ENCODE measurements around the gene EXOSC5. TPM values are rescaled to one million over a fixed set of nuclear protein-coding genes. Genes with fewer than 3 reads are reported as not detected.

EXOSC5 gene
- total and polyA plus RNA-seq, 3 experiments from 2014 or later, result 48.5 to 52.3 (median 49.5) TPM

DNA sequence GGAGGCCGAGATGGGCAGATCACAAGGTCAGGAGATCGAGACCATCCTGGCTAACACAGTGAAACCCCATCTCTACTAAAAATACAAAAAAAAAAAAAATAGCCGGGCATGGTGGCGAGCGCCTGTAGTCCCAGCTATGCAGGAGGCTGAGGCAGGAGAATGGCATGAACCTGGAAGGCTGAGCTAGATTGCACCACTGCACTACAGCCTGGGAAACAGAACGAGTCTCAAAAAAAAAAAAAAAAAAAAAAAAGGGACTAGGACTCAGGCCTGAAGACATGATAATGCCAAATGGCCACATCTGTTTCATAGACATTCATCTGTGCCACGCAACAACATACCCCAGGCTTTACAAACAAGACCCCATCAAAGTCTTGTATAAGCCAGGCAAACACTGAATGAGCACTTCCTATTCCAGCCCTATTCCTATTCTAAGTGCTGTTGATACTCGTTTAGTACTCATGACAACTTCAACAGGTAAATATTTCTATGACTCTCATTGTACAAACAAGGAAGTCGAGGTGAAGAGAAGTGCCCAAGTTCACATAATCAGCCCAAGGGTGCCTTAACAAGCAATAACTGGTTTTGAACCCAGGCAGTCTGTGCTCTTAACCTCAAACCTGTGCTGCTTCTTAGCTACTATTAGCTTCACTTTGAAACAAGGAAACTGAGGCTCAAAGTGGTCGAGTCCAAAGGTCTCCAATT, 34.9 kb downstream of the EXOSC5 start:
- CTCF ChIA-PET, result interaction anchor here (2.9 to 4.4 kb wide), 2 partner anchors 9 to 35 kb away, joined by 9 to 63 read pairs; partner anchors contain the start of gene TGFB1
- Mint-ChIP-seq H3K4me1 (peaks cover 34 to 54% (median 40%) of the 10 kb centered on the region in 3 donors), H3K27me3 (peaks cover 0 to 2% of the 10 kb centered on the region in 2 donors), H3K9me3 (no peaks in the 10 kb centered on the region), H3K27ac (peak overlapping the region in 7 of 8 donors; percentile 56 to 100 (median 99)), H3K36me3 (peaks cover 0 to 12% (median 1%) of the 10 kb centered on the region in 3 donors), H3K4me3 (peak overlapping the region; percentile 49 to 98 (median 97))
- POLR2A ChIA-PET, result interaction anchor here (5.1 kb wide), 1 partner anchor 10 kb away, joined by 111 read pairs; the partner anchor contains the start of gene TGFB1
- H3K36me3 ChIP-seq (ENCODE audit: insufficient read depth, low read length), result no peaks in the 10 kb centered on the region
- H3K27ac ChIP-seq (ENCODE audit: low read depth, low read length), result no peak overlapping the region
- H3K27me3 ChIP-seq (ENCODE audit: insufficient read depth, low read length, poor library complexity, severe bottlenecking), result no peaks in the 10 kb centered on the region
- no peaks in the 10 kb centered on the region for H3K9me3 ChIP-seq (ENCODE audit: low read length)
- H3K4me3 ChIP-seq (ENCODE audit: low read length), result no peak overlapping the region
- DNase-seq, result no peak
- peaks cover 37% of the 10 kb centered on the region for H3K4me1 ChIP-seq (ENCODE audit: insufficient read depth, low read length)

DNA sequence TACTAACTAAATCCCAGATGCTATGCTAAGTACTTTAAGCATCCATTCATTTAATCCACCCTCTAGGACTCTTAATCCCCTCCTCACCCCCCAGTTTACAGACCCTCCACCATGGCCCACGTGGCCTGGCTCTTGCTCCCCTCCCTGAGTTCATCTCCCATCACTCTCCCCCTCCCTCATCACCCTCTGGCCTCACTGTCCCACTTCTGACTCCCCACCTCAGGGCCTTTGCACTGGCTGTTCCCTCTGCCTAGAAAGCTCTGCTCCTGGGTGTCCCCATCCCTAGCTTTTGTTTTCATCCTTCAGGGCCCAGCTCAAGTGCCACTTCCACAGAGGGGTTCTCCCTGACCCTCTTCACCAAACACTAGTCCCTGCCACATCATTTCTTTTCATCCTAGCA, 37.4 kb downstream of the EXOSC5 start:
- H3K36me3 ChIP-seq (ENCODE audit: insufficient read depth, low read length), result no peaks in the 10 kb centered on the region
- no peaks in the 10 kb centered on the region for H3K27me3 ChIP-seq (ENCODE audit: insufficient read depth, low read length, poor library complexity, severe bottlenecking)
- no peaks in the 10 kb centered on the region for H3K9me3 Mint-ChIP-seq
- peak overlapping the region in 2 of 8 donors; percentile 41 to 77 for H3K27ac Mint-ChIP-seq
- H3K4me3 ChIP-seq (ENCODE audit: low read length), result no peak overlapping the region
- ChIA-PET POLR2A (no interaction called here), CTCF (interaction anchor here (1.2 to 1.5 kb wide), 2 partner anchors 8 to 52 kb away, joined by 4 read pairs; no protein-coding TSS in a partner anchor)
- no peak for DNase-seq
- peaks cover 0 to 13% (median 1%) of the 10 kb centered on the region in 3 donors for H3K36me3 Mint-ChIP-seq
- H3K4me1 ChIP-seq (ENCODE audit: insufficient read depth, low read length), result peaks cover 60% of the 10 kb centered on the region
- no peak overlapping the region for H3K27ac ChIP-seq (ENCODE audit: low read depth, low read length)
- H3K27me3 Mint-ChIP-seq, result peaks cover 0 to 5% of the 10 kb centered on the region in 2 donors
- H3K4me3 Mint-ChIP-seq, result no peak overlapping the region
- H3K4me1 Mint-ChIP-seq, result peaks cover 54 to 69% (median 60%) of the 10 kb centered on the region in 3 donors
- H3K9me3 ChIP-seq (ENCODE audit: low read length), result no peaks in the 10 kb centered on the region

DNA sequence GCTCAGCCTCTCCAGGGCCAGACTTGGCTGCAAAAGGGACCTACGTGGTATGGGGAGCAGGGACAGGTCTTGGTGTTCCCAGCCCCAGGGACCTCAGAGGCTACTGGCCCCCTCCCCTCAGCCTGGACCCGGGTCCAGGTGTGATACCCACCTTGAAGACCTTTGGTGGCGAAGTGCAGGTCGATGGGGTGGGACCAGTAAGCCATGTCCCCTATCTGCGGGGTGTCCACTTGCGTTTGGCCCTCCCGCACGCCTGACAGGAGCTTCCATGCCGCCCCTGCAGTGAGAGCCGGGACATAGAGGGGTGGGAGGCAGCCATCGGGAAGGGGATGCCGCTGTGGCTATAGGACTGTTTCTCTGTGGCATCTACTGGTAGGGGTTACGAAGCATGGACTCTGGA, 39.4 kb downstream of the EXOSC5 start:
- no peaks in the 10 kb centered on the region for H3K36me3 ChIP-seq (ENCODE audit: insufficient read depth, low read length)
- DNase-seq, result no peak
- CTCF ChIA-PET, result interaction anchor here (0.6 to 1.2 kb wide), 4 partner anchors 12 to 95 kb away, joined by 3 to 4 read pairs (median 3); no protein-coding TSS in a partner anchor
- Mint-ChIP-seq H3K9me3 (peaks cover 0 to 2% (median 0%) of the 10 kb centered on the region in 5 donors), H3K4me3 (peak overlapping the region; percentile 31 to 65 (median 43)), H3K36me3 (peaks cover 0 to 13% (median 0%) of the 10 kb centered on the region in 3 donors), H3K27me3 (peaks cover 0 to 5% of the 10 kb centered on the region in 2 donors), H3K4me1 (peaks cover 42 to 53% (median 50%) of the 10 kb centered on the region in 3 donors), H3K27ac (peak overlapping the region in 6 of 8 donors; percentile 71 to 95 (median 90))
- POLR2A ChIA-PET, result no interaction called here
- no peak overlapping the region for H3K27ac ChIP-seq (ENCODE audit: low read depth, low read length)
- H3K9me3 ChIP-seq (ENCODE audit: low read length), result no peaks in the 10 kb centered on the region
- H3K27me3 ChIP-seq (ENCODE audit: insufficient read depth, low read length, poor library complexity, severe bottlenecking), result no peaks in the 10 kb centered on the region
- peaks cover 54% of the 10 kb centered on the region for H3K4me1 ChIP-seq (ENCODE audit: insufficient read depth, low read length)
- no peak overlapping the region for H3K4me3 ChIP-seq (ENCODE audit: low read length)

DNA sequence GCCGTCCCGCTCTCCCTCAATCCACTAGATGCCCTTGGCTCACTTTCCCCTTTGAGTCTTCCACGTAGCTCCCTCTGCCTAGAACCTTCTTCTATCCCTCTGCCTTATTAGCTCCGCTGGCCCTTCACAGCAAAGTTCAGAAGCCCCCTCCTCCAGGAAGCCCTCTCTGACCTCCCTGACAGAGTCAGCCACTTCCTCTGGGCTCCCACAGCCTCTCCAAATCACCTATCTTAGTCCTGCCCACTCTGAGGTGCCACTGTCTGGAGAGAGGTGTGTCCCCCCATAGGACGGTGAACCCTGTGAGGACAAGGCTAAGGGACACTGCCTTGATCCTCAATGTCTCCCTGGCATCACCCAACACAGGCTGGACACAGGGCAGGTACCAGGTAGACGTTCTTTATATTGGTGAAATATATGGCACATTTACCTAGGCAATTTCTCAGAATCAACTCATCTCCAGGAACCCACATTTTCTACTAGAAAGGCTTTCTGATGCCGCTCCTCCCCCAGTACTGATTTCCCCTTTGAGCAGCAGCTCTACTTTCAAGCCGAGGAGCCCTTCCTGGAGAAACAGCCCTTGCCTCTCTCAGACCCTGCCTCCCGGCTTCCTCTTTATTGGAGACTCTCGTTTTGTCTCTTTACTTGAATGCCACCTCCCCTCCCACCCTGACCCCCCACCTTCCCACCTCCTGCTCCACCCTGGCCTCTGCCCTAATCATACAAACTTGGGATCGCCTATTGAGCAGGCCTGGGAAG, 40.0 kb downstream of the EXOSC5 start:
- peaks cover 0 to 11% (median 0%) of the 10 kb centered on the region in 3 donors for H3K36me3 Mint-ChIP-seq
- peak overlapping the region; percentile 53 for H3K4me3 ChIP-seq (ENCODE audit: low read length)
- H3K4me1 ChIP-seq (ENCODE audit: insufficient read depth, low read length), result peaks cover 52% of the 10 kb centered on the region
- ChIA-PET CTCF (interaction anchor here (0.8 to 1.2 kb wide), 3 partner anchors 15 to 95 kb away, joined by 3 to 4 read pairs (median 3); no protein-coding TSS in a partner anchor), POLR2A (interaction anchor here (0.7 to 9.4 kb wide), 3 partner anchors 6 to 30 kb away, joined by 3 to 111 read pairs (median 3); partner anchors contain the start of gene B9D2)
- H3K36me3 ChIP-seq (ENCODE audit: insufficient read depth, low read length), result no peaks in the 10 kb centered on the region
- peak overlapping the region; percentile 84 to 95 (median 90) for H3K27ac Mint-ChIP-seq
- H3K9me3 ChIP-seq (ENCODE audit: low read length), result no peaks in the 10 kb centered on the region
- no peaks in the 10 kb centered on the region for H3K27me3 ChIP-seq (ENCODE audit: insufficient read depth, low read length, poor library complexity, severe bottlenecking)
- peaks cover 37 to 47% (median 44%) of the 10 kb centered on the region in 3 donors for H3K4me1 Mint-ChIP-seq
- H3K4me3 Mint-ChIP-seq, result peak overlapping the region; percentile 43 to 78 (median 59)
- peak in 1 of 5 donors; percentile 50 for DNase-seq
- H3K27me3 Mint-ChIP-seq, result peaks cover 0 to 8% of the 10 kb centered on the region in 2 donors
- H3K9me3 Mint-ChIP-seq, result peaks cover 0 to 2% (median 0%) of the 10 kb centered on the region in 5 donors
- H3K27ac ChIP-seq (ENCODE audit: low read depth, low read length), result no peak overlapping the region

DNA sequence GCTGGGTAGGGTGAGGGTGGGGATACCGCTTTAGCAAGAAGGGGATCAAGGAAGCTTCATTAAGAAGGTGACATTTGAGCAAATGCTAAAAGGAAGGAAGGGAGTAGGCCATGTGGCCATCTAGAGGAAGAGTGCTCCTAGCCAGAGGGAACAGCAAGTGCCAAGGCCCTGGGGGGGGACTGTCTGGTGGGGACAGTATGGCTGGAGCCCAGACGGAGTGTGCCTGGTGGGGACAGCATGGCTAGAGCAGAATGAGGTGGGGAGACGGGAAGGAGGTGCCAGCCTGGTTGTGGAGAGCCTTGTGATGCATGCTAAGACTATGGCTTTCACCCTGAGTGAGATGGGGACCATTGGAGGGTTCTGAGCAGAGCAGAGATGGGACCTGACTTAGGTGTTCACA, 41.4 kb downstream of the EXOSC5 start:
- POLR2A ChIA-PET, result interaction anchor here (9.4 kb wide), 1 partner anchor 7 kb away, joined by 111 read pairs; the partner anchor contains the start of gene B9D2
- Mint-ChIP-seq H3K27ac (peak overlapping the region; percentile 86 to 95 (median 90)), H3K9me3 (peaks cover 0 to 4% (median 0%) of the 10 kb centered on the region in 5 donors), H3K36me3 (peaks cover 0 to 23% (median 2%) of the 10 kb centered on the region in 3 donors), H3K4me1 (peaks cover 39 to 51% (median 47%) of the 10 kb centered on the region in 3 donors), H3K4me3 (peak overlapping the region; percentile 38 to 83 (median 53)), H3K27me3 (peaks cover 0 to 14% of the 10 kb centered on the region in 2 donors)
- Histone ChIP-seq H3K4me1 (ENCODE audit: insufficient read depth, low read length) (peaks cover 51% of the 10 kb centered on the region), H3K4me3 (ENCODE audit: low read length) (no peak overlapping the region), H3K27ac (ENCODE audit: low read depth, low read length) (no peak overlapping the region), H3K36me3 (ENCODE audit: insufficient read depth, low read length) (no peaks in the 10 kb centered on the region), H3K9me3 (ENCODE audit: low read length) (no peaks in the 10 kb centered on the region), H3K27me3 (ENCODE audit: insufficient read depth, low read length, poor library complexity, severe bottlenecking) (no peaks in the 10 kb centered on the region)
- no peak for DNase-seq
- CTCF ChIA-PET, result interaction anchor here (1.2 to 5.6 kb wide), 5 partner anchors 9 to 152 kb away, joined by 3 to 63 read pairs (median 6); partner anchors contain the start of gene B9D2

DNA sequence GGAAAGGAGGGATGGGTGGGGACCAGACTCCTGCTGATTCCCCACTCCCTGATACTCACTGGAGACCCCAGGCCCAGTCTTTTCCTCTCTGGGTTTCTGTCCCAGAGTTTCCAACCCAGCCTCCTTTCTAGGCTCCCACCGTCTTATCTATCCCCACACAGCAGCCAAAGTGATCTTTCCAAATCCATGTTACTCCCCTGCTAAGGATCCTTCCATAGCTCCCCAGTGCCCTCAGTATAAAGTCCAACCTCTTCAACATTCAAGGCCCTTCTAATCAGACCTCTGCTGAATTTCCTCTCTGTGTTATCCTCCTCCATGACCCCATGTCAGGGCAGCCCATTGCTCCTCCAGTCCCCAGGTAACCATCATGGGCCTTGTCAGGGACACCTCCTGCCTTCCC, 42.1 kb downstream of the EXOSC5 start:
- Mint-ChIP-seq H3K36me3 (peaks cover 0 to 26% (median 3%) of the 10 kb centered on the region in 3 donors), H3K27me3 (peaks cover 0 to 14% of the 10 kb centered on the region in 2 donors), H3K27ac (peak overlapping the region; percentile 86 to 95 (median 90)), H3K4me1 (peaks cover 41 to 55% (median 54%) of the 10 kb centered on the region in 3 donors), H3K9me3 (peaks cover 0 to 4% (median 0%) of the 10 kb centered on the region in 5 donors), H3K4me3 (peak overlapping the region; percentile 15 to 83 (median 57))
- Histone ChIP-seq H3K27ac (ENCODE audit: low read depth, low read length) (no peak overlapping the region), H3K36me3 (ENCODE audit: insufficient read depth, low read length) (no peaks in the 10 kb centered on the region), H3K4me3 (ENCODE audit: low read length) (no peak overlapping the region), H3K27me3 (ENCODE audit: insufficient read depth, low read length, poor library complexity, severe bottlenecking) (no peaks in the 10 kb centered on the region), H3K4me1 (ENCODE audit: insufficient read depth, low read length) (peaks cover 59% of the 10 kb centered on the region), H3K9me3 (ENCODE audit: low read length) (no peaks in the 10 kb centered on the region)
- ChIA-PET CTCF (interaction anchor here (1.0 to 5.6 kb wide), 7 partner anchors 9 to 151 kb away, joined by 3 to 63 read pairs (median 4); partner anchors contain the start of genes B9D2 and HNRNPUL1), POLR2A (interaction anchor here (9.4 kb wide), 1 partner anchor 8 kb away, joined by 111 read pairs; the partner anchor contains the start of gene B9D2)
- no peak for DNase-seq

DNA sequence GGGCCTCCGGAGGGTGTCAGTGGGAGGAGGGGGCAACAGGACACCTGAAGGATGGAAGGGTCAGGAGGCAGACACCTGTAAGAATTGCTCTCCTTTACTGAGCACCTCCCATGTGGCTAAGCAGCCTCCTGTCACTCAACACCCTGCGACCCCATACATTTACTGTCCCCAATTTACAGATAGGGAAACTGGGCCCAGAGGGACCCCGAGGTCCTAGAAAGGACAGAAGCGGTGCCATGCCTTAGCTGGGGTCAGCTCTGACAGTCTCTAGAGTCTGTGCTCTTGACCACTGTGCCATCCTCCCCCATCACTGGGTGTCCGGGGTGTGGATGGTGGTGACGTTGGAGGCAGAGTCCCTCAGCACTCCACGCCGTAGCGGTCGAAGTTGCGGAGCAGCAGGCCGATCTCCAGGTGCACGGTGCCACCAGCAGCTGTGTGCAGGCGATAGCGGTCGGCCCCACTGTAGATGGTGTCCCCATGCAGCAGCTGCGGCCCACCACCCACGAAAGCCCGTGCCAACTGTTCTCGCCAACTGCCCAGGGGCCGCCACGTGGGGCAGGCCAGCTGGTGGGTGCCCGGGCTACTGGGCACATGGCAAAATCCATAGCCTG, 42.7 kb downstream of the EXOSC5 start:
- Histone ChIP-seq H3K36me3 (ENCODE audit: insufficient read depth, low read length) (no peaks in the 10 kb centered on the region), H3K9me3 (ENCODE audit: low read length) (no peaks in the 10 kb centered on the region), H3K4me1 (ENCODE audit: insufficient read depth, low read length) (peaks cover 65% of the 10 kb centered on the region), H3K27me3 (ENCODE audit: insufficient read depth, low read length, poor library complexity, severe bottlenecking) (no peaks in the 10 kb centered on the region), H3K4me3 (ENCODE audit: low read length) (peak overlapping the region; percentile 5), H3K27ac (ENCODE audit: low read depth, low read length) (peak overlapping the region; percentile 95)
- H3K27ac Mint-ChIP-seq, result peak overlapping the region; percentile 91 to 100 (median 97)
- ChIA-PET CTCF (interaction anchor here (1.0 to 5.6 kb wide), 7 partner anchors 10 to 150 kb away, joined by 3 to 63 read pairs (median 4); partner anchors contain the start of genes B9D2 and HNRNPUL1), POLR2A (interaction anchor here (3.9 to 9.4 kb wide), 3 partner anchors 9 to 90 kb away, joined by 41 to 111 read pairs (median 54); partner anchors contain the start of genes B9D2 and HNRNPUL1)
- peaks cover 0 to 14% of the 10 kb centered on the region in 2 donors for H3K27me3 Mint-ChIP-seq
- DNase-seq, result no peak
- H3K36me3 Mint-ChIP-seq, result peaks cover 0 to 31% (median 3%) of the 10 kb centered on the region in 3 donors
- H3K4me3 Mint-ChIP-seq, result peak overlapping the region; percentile 76 to 100 (median 99)
- peaks cover 47 to 60% (median 58%) of the 10 kb centered on the region in 3 donors for H3K4me1 Mint-ChIP-seq
- peaks cover 0 to 4% (median 0%) of the 10 kb centered on the region in 5 donors for H3K9me3 Mint-ChIP-seq
